Stimulated activated CD4-positive, alpha-beta T cell treated with anti-CD3 and anti-CD28 coated beads, Interleukin-1b, Interleukin-23, amount 100 ng/mL, for 24 hours (primary cell): ENCODE data around the gene KCNG2.

Experiments used
- DNase-seq, 4 experiments: peaks; one replicate each; pipeline ENCODE4 v3.0.0-alpha.2; 2020; ENCODE audit warnings: low read depth in 4 of 4, low spot score in 1 of 4

Gene KCNG2

DNA sequence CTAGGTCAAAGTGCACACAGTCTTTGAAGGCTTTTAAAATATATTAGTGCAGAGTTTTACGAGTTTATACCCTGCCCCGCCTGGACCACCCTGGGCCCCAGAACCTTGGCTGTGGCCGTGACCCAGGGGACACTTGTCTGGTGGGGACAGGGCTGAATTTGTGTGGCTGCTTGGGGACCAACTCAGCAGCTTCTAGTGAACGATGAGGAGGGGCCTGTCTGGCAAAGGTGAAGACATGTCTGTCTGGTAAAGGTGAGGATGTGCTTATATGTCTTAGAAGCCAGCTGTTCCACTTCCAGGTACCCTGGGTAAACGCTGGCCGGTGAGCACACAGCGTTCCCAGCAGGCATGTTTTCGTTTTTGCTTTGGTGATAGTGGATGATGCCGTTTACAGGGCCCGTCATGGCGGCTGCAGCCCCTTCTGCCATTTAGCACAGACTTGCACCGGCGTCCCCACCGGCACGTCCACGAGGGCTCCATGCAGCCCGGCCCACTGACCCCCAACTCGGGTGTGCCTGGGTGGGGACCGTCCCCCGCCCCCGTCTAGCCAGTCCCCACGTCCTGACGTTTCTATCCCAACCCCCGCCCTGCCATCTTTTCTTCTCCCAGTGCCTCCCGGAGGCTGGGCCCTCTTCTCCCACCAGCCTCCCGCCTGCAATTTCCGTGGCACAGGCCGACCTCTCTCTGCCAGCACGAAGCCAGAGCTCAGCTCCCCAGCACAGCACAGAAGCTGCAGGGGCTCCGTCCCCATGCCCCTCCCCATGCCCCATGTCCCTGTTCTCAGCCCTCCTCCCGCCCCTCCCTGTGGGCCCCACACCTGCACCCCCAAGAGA is 85.9 kb downstream of the KCNG2 start:
- DNase-seq, result no peak

DNA sequence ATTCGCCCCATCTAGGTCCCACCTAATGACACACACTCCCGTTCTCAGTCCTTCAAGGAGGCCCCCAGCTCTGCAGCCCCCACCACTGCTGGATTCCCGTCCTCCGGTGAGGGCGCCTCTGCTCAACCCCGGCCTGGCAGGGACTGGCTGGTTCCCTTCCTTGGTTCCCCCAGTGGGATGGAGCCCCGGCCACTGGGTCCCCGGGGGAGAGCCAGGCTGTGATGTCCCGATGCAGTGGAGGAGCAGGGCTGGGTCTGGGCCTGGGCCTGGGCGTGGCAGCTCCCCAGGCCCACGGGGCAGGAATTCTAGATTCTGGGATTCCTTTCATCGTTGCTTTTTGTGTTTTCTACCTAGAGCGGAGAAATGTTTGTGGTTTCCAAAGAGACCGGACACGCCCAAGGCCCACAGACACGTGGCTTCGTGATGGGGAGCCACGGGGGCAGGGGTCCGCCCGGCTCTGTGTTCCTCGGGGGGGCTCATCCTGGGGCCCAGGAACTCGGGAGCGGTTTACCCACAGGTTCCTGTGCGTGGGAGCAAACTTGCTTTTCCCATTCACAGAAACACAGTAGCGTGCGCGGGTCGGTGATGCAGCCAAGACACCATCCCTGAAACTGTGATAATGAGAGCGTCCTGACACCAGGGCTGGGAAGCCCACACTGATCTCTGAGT is 86.7 kb downstream of the KCNG2 start:
- DNase-seq, result no peak

DNA sequence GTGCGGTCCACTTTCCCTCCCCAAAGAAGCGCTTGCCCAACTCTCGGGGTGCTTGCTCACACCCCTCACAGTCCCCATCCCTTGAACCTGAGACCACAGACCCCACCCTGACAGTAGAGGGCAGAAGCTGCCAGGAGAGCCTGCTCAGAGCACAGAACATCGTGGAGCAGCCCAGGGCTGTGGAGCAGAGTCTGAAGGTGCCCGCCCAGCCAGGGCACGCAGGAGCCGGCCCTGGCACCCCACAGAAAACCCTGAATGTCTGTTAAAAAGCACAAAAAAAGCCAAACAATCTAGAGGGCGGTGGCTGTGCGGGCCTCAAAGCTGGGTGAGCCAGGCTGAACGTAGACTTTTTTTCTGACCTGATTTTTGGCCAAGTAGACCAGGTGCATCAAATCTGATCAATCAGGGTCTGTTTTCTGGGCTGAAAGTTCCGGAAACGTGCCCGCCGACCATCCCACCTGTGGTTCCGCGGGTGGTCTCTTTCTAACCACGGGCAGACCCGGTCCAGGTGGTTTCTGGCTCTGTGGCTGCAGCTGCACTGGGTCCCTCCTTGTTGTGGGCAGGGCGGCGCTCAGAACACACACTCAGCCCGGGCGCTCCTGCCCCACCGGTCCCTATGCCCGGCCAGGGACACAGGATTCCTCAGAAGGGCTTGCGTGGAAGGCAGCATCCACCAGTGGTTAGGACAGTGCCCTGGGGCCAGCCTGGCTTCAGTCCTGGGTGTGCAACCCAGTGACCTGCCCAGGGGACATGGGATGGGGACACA is 87.4 kb downstream of the KCNG2 start:
- DNase-seq, result no peak

DNA sequence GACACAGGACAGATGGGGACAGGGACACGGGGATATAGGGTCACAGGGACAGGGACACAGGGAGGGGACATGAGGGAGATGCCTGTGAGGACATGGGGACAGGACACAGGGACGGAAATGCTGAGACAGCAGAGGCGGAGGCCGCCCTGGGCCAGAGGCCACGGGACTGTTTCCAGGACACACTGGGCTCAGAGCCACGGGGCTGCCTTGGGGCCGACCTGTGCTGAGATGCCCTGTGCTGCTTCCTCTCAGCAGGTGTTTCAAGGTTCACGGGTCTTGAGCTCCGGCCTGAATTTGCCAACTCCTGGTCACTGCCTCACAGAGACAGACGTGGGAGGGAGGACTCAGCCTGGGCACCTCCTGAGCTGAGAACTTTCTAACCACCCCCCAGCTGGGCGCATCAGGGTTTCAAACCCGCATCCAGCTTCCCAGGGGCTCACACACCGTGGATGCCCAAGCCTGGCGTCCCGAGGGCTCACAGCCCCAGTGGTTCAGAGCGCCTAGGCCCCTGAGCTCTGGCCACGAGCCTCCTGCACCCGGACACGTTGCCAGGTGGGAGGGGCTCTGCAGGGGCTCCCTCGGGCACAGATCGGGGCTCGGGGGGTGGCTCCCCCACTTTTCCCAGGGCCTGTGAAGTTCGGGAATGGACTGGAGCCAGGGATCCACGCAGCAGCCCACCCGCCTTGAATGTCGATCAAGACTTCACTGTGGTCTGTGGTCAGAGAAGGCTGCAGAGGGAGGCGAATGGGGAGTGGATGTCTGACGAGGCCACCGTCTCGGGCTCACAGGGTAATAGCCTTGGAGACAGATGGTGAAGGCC is 89.7 kb downstream of the KCNG2 start:
- DNase-seq, result no peak

DNA sequence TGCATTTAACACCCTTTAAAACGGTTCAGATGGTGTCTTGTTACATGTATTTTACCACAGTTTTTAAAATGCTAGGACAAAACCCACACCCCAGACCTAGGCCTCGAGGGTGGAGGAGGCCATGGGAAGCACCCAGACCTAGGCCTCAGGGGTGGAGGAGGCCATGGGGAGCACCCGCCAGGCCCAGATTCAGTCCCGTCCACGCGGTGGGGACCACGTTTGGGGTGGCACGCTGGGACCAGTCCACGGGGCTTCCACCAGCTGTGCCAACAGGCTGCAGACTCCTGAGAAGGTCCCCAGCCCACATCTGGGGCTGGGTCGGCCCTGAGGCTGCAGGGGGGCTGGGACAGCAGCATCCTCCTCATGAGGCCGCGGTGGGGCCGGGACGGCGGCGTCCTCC is 90.3 kb downstream of the KCNG2 start:
- no peak for DNase-seq

DNA sequence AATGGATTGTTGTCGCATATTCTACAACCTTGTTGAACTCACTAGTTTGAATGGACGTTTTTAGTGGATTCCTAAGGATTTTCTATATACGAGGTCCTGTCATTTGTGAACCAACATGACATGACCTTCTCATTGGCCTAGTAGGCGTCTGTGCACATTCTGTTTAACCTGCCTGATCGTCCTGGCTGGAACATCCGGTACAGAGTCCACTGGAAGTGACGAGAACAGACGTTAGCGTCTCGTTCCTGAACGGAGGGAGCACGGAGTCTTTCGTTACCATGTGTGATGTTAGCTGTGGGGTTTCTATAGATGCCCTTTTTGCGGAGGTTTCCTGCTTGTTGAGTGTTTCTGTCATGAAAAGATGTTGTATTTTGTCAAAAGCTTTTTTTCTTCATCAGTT is 91.8 kb downstream of the KCNG2 start:
- no peak for DNase-seq

DNA sequence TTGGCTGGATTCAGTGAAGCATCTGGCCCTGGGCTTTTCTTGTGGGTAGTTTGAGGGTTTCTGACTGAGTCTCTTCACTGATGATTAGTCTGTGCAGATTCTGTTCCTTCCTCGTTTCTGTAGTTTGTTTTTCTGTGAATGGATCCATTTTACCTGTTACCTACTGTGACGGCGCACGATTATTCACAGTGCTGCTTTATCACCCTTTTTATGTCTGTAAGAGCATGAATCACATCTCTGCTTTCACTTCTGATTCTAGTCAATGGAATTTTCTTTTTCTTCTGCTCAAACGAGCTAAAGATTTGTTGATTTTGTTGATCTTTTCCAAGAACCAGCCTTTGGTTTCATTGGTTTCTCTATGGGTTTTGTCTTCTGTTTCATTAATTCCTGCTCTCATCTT is 92.9 kb downstream of the KCNG2 start:
- DNase-seq, result no peak

DNA sequence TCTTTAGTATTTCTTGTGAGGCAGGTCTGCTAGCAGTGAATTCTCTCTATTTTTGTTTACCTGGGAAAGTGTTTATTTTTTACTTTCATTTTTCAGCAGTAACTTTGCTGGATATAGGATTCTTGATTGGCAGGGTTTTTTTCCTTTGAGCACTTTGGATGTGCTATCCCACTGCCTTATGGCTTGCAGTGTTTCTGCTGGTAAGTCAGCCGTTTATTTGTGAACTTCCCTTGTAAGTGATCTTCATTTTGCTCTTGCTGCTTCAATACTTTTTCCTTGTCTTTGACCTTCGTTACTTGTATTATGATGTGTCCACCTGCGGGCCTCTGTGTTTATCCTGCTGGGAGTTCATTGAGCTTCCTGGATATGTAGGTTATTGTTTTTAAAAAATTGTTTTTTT is 99.0 kb downstream of the KCNG2 start:
- no peak for DNase-seq

DNA sequence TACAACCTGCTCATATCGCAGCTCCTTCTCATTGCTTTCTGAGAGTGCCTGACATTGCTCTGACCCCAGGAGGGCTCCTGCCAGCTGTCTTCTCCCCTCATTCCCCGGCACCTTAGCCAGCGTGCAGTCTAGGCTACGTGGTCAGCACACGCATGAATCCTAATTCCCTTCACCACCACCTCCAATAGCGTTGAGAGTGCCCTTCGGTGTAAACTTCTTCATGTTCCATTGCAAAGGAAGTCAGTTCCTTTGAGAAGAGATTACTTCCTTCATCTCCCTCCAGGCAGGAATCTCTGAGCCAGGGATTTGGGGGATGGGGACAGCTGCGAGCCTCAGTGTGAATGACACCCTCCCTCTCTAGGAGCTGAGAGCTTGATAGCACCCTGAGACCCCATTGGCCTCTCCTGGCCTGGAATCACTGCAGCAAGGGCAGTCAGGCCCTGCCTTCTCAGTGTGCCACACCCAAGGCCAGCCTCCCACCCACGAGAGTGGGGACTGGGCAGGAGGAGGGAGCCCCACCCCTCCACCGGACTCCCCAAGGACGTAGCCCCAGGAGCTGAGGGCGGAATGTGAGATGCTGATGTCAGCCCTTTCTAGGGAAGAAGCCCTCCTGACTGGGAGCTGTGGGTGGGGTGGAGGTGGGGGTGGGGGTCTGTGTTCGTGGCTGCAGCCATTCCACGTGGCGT is 100.3 kb downstream of the KCNG2 start:
- no peak for DNase-seq

DNA sequence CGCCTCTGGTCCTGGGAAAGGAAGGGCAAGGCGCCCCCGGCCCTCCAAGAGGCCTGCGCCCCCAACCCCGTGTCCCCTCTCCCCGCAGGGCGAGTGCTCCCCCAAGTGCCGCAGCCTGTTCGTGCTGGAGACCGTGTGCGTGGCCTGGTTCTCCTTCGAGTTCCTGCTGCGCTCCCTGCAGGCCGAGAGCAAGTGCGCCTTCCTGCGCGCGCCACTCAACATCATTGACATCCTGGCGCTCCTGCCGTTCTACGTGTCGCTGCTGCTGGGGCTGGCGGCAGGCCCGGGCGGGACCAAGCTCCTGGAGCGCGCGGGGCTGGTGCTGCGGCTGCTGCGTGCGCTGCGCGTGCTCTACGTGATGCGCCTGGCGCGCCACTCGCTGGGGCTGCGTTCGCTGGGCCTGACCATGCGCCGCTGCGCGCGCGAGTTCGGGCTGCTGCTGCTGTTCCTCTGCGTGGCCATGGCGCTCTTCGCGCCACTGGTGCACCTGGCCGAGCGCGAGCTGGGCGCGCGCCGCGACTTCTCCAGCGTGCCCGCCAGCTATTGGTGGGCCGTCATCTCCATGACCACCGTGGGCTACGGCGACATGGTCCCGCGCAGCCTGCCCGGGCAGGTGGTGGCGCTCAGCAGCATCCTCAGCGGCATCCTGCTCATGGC is 101.3 kb downstream of the KCNG2 start:
- DNase-seq, result no peak

DNA sequence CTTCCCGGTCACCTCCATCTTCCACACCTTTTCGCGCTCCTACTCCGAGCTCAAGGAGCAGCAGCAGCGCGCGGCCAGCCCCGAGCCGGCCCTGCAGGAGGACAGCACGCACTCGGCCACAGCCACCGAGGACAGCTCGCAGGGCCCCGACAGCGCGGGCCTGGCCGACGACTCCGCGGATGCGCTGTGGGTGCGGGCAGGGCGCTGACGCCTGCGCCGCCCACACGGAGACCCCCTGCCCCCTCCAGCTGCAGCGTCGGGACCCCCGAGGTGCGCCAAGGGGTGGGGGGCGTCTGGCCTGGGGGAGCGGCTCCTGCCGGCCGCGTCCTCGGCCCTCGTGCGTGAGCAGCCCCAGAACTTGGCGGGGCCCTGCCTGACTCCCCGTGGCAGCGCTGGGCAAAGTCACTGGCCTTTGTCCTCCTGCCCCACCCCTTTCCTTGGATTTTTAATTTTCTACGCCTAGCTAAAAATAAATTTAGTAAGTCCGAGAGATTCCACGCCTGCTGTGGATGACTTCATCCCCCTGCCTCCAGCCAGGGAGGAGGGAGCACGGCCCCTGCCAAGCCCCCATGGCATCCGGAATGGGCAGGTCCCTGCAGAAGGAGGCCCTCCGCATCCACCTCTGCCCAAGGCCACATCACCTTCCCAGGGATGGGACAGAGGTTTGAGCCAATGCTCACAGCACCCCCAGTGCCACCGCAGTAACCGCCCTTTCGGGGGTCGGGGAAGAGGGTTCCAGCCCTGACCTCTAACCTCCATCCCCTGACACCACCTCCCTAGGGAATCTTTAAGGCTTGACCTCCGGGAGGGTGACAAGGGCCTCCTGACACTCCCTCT is 102.1 kb downstream of the KCNG2 start:
- DNase-seq, result no peak

DNA sequence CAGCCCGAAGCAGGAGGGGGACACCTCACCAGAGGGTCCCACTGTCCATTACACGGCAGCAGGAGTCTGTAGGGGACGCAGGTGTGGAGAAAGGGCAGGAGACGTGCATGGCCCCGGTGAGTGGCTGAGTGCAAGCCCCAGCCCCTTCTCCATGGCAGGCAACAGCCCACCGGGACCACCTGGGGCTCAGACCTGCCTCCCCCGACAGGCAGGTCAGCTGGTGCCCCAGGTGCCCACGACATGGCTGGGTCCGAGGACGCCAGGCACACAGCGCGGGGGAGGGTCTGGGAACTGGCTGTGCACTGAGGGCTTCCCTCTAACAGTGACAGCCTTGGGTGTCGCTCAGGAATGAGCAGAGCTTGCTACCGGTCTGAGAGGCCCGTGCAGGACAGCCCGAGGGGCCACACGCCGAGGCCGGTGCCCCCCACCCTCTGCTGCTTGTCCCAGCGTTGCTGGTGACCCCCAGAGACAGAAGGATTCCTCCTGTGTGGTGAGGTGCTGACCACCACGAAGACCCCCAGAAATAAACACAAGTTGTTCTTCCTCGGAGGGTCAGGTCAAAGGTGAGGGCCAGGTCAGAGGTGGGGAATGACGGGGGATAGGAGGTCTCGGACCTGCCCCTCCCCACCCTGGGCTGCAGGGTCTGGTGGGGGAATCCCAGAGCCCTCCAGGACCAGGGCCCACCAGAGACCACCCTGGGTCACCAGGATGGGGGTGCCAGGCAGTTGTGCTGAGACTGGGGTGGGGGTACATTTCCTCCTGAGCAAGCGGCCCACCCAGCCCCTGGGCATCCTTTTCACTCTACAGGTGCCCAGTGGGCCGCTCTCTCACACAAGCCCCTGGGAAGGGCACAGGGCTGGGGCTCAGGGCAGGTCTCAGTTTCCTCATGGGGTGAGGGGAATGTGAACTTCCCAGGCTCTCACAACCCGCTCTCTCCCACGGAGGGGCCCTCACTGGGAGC is 103.2 kb downstream of the KCNG2 start:
- DNase-seq, result no peak

DNA sequence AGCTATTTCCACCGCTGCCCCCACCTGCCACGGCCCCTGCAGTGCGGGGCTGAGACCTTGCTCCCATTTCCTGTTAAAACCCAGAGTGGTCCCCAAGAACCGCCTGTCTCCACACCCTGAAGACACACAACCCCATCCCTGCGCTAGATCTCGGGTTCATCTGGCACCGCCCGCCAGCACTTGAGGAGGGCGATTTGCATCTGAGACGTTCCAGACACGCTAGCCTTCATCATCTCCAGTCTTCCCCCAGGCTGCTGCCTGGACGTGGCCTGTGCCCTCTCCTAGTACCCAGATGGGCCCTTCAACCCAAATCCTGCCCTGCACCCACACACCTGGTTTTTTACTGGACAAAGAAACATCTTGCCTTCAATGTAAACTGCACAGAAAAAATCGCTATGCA is 103.9 kb downstream of the KCNG2 start:
- no peak for DNase-seq

DNA sequence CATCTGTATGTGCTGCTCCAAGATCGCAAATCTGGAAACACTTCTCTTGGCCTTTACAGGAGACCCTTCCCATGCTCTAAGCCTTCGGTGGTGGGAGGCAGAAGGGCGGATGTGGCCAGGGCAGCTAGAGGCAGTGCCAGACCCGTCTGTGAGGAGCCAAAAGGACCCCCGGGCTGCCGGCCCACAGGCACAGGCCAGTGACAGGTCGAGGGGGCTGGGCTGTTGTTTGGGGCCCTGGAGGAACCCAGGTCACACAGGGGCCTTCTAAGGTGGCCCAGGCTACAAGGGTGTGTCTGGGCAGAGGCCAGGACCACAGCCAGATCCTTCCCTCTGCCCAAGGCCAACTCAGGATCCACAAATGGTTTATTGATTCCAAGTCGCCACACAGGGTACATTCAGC is 104.3 kb downstream of the KCNG2 start:
- no peak for DNase-seq

DNA sequence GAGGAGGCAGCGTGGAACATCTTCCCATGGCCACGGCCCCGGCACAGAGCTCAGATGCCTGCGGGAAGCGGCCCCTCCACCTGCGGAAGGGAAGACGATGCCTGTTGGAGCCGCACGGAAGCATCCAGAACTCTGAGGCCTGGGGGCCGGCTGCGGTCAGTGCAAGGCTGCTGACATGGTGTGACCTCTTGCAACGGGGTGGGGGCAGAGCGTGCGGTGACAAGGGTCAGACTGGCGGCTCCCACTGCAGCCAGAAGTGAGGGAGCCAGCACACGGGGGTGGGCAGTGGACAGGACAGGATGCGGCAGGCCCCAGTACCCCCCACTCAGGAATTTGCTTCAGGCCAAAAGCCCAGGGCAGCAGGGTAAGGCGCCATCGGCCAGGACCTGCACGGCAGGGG is 104.9 kb downstream of the KCNG2 start:
- no peak for DNase-seq

DNA sequence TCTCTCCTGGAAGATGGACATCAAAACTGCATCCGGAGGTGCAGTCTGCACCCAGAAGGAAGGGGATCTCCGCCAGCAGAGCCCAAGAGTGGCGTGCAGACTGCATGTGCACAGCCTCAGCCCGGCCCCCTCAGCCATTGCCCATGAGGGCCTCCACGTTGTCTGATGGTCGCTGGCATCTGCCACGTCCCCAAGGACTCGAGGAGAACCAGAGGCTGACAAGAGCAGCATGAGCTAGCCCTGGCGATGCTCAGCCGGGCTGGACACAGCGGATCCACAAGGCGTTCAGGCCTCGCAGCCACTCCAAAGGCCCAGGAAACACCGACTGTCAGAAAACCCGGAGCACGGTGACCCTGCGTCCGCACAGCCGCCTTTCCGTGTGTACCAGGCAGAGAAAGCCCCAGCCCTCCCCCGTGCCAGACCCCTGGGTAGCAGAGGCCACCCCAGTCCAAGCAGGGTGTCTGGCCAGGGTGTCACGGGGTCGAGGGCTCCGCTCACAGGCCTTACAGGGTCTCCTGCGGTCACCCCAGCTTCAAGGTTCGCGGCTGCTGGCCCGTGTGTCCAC is 105.4 kb downstream of the KCNG2 start:
- no peak for DNase-seq

DNA sequence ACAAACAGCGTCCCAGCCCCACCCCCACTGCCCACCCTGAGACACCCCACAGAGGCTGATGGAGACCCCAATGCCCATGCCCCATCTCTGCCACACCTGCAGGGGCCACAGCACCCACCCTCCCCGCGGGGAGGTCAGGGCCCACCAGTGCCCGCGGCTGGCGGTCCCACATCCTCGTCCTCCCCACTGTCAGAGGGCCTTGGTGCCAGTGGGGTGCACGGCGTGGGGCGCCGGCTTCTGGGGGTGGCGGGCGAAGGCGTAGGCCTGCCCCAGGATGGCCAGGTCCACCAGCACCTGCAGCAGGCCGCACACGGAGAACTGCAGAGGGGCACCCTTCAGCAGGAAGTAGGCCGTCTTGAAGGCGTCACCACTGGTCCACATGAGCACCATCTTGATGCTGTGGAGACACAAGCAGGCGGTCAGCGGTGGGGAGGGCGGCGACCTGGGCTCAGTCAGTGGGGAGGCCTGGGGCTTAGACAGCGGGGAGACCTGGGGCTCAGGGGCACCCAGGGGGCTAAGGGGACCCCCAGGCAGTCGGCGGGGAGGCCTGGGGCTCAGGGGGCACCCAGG is 106.1 kb downstream of the KCNG2 start:
- no peak for DNase-seq
